ENCODE data around the gene TBC1D8. TPM values are rescaled to one million over a fixed set of nuclear protein-coding genes. Genes with fewer than 3 reads are reported as not detected.
A peak's percentile ranks its signal among the peaks of the same experiment; 100 is the strongest.

The TBC1D8 gene
- total and polyA plus RNA-seq, 2 of the 8 experiments (the other 6 are each of a cell fraction or from before 2014, with no cell fraction given): 20.8 to 21.8 TPM

GRCh38 chr2:101162561-101163330 lies 11.6 kb upstream of the TBC1D8 start:
- H3K18ac ChIP-seq (ENCODE audit: extremely low read depth, low read length): no peak overlapping the region
- no peak overlapping the region for H2AFZ ChIP-seq (ENCODE audit: low read length)
- peak overlapping the region; percentile 40 for H3K27ac ChIP-seq (ENCODE audit: low read depth, low read length)
- H3K9me3 ChIP-seq (ENCODE audit: insufficient read depth in 2 of 2, low read depth in 1 of 2, low read length in 1 of 2): peaks cover 13 to 21% of the 10 kb centered on the region in 2 experiments
- H2BK5ac ChIP-seq (ENCODE audit: low read depth, low read length): no peak overlapping the region; the same call in 1 of the 2 replicates
- no peak overlapping the region for H2AK5ac ChIP-seq (ENCODE audit: low read depth, low read length)
- H4K5ac ChIP-seq (ENCODE audit: insufficient read length, low read depth, low read length): peak overlapping the region; percentile 18
- no peak overlapping the region for H4K91ac ChIP-seq (replicated peaks; ENCODE audit: insufficient read length, low read length)
- no peaks in the 10 kb centered on the region for H3K79me2 ChIP-seq (ENCODE audit: control insufficient read depth in 1 of 2, insufficient read depth in 2 of 2, low read length in 2 of 2)
- H3K9ac ChIP-seq (replicated peaks in 1 of 4; ENCODE audit: extremely low read depth in 1 of 4, low read depth in 3 of 4, low read length in 3 of 4): no peak overlapping the region
- no peak overlapping the region for H3K4me2 ChIP-seq (ENCODE audit: insufficient read depth in 1 of 2, low read depth in 2 of 2, low read length in 2 of 2)
- H4K20me1 ChIP-seq (replicated peaks in 1 of 2; ENCODE audit: control insufficient read depth in 1 of 2, insufficient read depth in 2 of 2, low read length in 2 of 2): no peaks in the 10 kb centered on the region
- peaks cover 1 to 12% (median 2%) of the 10 kb centered on the region in 4 experiments; a peak in 5 of 7 replicates for H3K4me1 ChIP-seq (replicated peaks in 1 of 4; ENCODE audit: control insufficient read depth in 3 of 4, insufficient read depth in 4 of 4, low read length in 3 of 4)
- H2BK20ac ChIP-seq (ENCODE audit: low read length): no peak overlapping the region
- no peak overlapping the region for H3K4me3 ChIP-seq (ENCODE audit: extremely low read depth in 1 of 4, insufficient read depth in 2 of 4, low read depth in 3 of 4, low read length in 4 of 4)
- H3K23me2 ChIP-seq (ENCODE audit: low read depth, low read length): no peaks in the 10 kb centered on the region
- H3K56ac ChIP-seq (replicated peaks; ENCODE audit: insufficient read length, low read depth, low read length): no peak overlapping the region
- ChIA-PET CTCF (ENCODE audit: partially characterized antibody) (interaction anchor here (0.6 to 3.0 kb wide), 8 partner anchors 10 to 1194 kb away, joined by 3 to 14 read pairs (median 5); partner anchors contain the start of gene TBC1D8), POLR2A (ENCODE audit: partially characterized antibody) (interaction anchor here (0.7 to 16.5 kb wide), 2 partner anchors 11 to 157 kb away, joined by 3 to 151 read pairs; partner anchors contain the start of gene RPL31)
- peak; percentile 73 for FAIRE-seq
- no peak overlapping the region for H4K8ac ChIP-seq (ENCODE audit: extremely low read depth, insufficient read depth, low read length)
- H2BK12ac ChIP-seq (ENCODE audit: low read depth, low read length): no peak overlapping the region
- H3K36me3 ChIP-seq (ENCODE audit: control insufficient read depth in 2 of 4, insufficient read depth in 4 of 4, low read length in 3 of 4): no peaks in the 10 kb centered on the region; a peak in 2 of 8 replicates
- H3K27me3 ChIP-seq (replicated peaks in 1 of 4; ENCODE audit: control insufficient read depth in 3 of 4, extremely low read depth in 1 of 4, insufficient read depth in 3 of 4, low read length in 3 of 4): no peaks in the 10 kb centered on the region
- no peak overlapping the region for H3K14ac ChIP-seq (ENCODE audit: insufficient read length)
- WGBS, 2 experiments (ENCODE audit: extremely low coverage in 1 of 2, insufficient coverage in 1 of 2, insufficient read length in 1 of 2, insufficient replicate concordance in 2 of 2, low coverage in 1 of 2, low lambda C conversion rate in 2 of 2, missing lambda C conversion rate in 1 of 2): 71% methylated on average over 9 of the region's 9 CpGs; no CpG with 5 or more reads in 1 of the 2 experiments
- DNase-seq (ENCODE audit: low read depth in 1 of 2, low spot score in 2 of 2): peak in 1 of 2 experiments; percentile 54
- no peak overlapping the region for H3K23ac ChIP-seq (ENCODE audit: insufficient read length)
- no peak overlapping the region for H3K4ac ChIP-seq (replicated peaks; ENCODE audit: insufficient read length, low read depth, low read length)
- no peaks in the 10 kb centered on the region for H3K79me1 ChIP-seq (ENCODE audit: low read depth, low read length)
- H2BK15ac ChIP-seq (ENCODE audit: low read length): no peak overlapping the region
- no peak overlapping the region for H2BK120ac ChIP-seq (replicated peaks; ENCODE audit: low read depth, low read length)
- TF ChIP-seq RFX5 (IDR thresholded peaks at IDR 0.05; ENCODE audit: borderline replicate concordance, low read depth, low read length): no peak
- TF ChIP-seq MAX (IDR thresholded peaks at IDR 0.05): no peak
- peak; percentile 76; the same call in 1 of the 2 replicates for TF ChIP-seq SP1 (IDR thresholded peaks at IDR 0.05; ENCODE audit: low read depth, low read length)
- TF ChIP-seq SP4 (IDR thresholded peaks at IDR 0.05; ENCODE audit: low read length): 0 out of 2 replicates have a peak, but pooled peaks have one; percentile 43
- TF ChIP-seq HDAC6 (IDR thresholded peaks at IDR 0.05; ENCODE audit: low read depth, low read length): no peak
- TF ChIP-seq BCL11A (IDR thresholded peaks at IDR 0.05; ENCODE audit: low read depth in 2 of 2, low read length in 2 of 2): no peak
- TF ChIP-seq YY1 (IDR thresholded peaks at IDR 0.05; ENCODE audit: low read depth, low read length): no peak
- TF ChIP-seq FOSL1 (IDR thresholded peaks at IDR 0.05; ENCODE audit: insufficient read depth, low read depth, low read length): no peak
- TF ChIP-seq NANOG (IDR thresholded peaks at IDR 0.05; ENCODE audit: insufficient read depth, low read depth, low read length, poor library complexity, severe bottlenecking): peak; percentile 13
- no peak for TF ChIP-seq KDM1A (IDR thresholded peaks at IDR 0.05; ENCODE audit: borderline replicate concordance, low read length)
- TF ChIP-seq CHD2 (IDR thresholded peaks at IDR 0.05; ENCODE audit: low read length): peak; percentile 58; the same call in 1 of the 2 replicates
- no peak for TF ChIP-seq JUND (IDR thresholded peaks at IDR 0.05; ENCODE audit: low read length)
